Uterus (tissue), 2 donors: ENCODE measurements around the gene PEMT.

Source experiments
- POLR2A ChIP-seq, 2 donors: fragments of 450-650 bp; IDR thresholded peaks; one replicate each; pipeline ENCODE4 v1.6.1; 2016; ENCODE audit warnings: antibody characterized with exemption in 2 of 2, mild to moderate bottlenecking in 1 of 2, moderate library complexity in 1 of 2
- TF ChIP-seq, protein P1 (sequence below), 4 experiments: fragments of 200-600 bp in 2 of 4; fragments of 450-650 bp in 2 of 4; sonication (generic) in 2 of 4; IDR thresholded peaks; one replicate each; pipeline ENCODE4 v1.5.1; 2016 to 2019; ENCODE audit warnings: antibody characterized with exemption in 4 of 4, mild to moderate bottlenecking in 2 of 4, moderate library complexity in 1 of 4

- TF ChIP-seq POLR2A (IDR thresholded peaks at IDR 0.05), result no peak
- TF ChIP-seq, protein P1, sequence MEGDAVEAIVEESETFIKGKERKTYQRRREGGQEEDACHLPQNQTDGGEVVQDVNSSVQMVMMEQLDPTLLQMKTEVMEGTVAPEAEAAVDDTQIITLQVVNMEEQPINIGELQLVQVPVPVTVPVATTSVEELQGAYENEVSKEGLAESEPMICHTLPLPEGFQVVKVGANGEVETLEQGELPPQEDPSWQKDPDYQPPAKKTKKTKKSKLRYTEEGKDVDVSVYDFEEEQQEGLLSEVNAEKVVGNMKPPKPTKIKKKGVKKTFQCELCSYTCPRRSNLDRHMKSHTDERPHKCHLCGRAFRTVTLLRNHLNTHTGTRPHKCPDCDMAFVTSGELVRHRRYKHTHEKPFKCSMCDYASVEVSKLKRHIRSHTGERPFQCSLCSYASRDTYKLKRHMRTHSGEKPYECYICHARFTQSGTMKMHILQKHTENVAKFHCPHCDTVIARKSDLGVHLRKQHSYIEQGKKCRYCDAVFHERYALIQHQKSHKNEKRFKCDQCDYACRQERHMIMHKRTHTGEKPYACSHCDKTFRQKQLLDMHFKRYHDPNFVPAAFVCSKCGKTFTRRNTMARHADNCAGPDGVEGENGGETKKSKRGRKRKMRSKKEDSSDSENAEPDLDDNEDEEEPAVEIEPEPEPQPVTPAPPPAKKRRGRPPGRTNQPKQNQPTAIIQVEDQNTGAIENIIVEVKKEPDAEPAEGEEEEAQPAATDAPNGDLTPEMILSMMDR (IDR thresholded peaks at IDR 0.05), result no peak
Observed at GRCh38 chr17:17621254-17621653, 29.7 kb upstream of the PEMT start.
